Nephron (organoid): Measurements from ENCODE around the gene GOLPH3.
"Not testable (repeated sequence)": the region's sequence is repeated elsewhere in the genome, so short reads cannot be mapped to it uniquely, and the experiment has no call there.

Experiments
- H3K27ac Mint-ChIP-seq, 3 experiments: 2 replicates each; pipeline ENCODE4 v1.8.0; 2020; ENCODE audit warnings: mixed read lengths in 3 of 3, mild to moderate bottlenecking in 2 of 3, moderate library complexity in 1 of 3
- H3K27me3 Mint-ChIP-seq: 2 replicates; pipeline ENCODE4 v1.8.0; 2021; ENCODE audit warnings: low read depth, mild to moderate bottlenecking, moderate library complexity, mixed read lengths
- H3K36me3 Mint-ChIP-seq: 2 replicates; pipeline ENCODE4 v1.8.0; 2020; ENCODE audit warnings: low read depth, mixed read lengths
- H3K4me1 Mint-ChIP-seq: 2 replicates; pipeline ENCODE4 v1.8.0; 2020; ENCODE audit warnings: mixed read lengths
- H3K4me3 Mint-ChIP-seq, 3 experiments: 2 replicates each; pipeline ENCODE4 v1.8.0; 2020; ENCODE audit warnings: mild to moderate bottlenecking in 3 of 3, mixed read lengths in 3 of 3, moderate library complexity in 2 of 3
- H3K9me3 Mint-ChIP-seq: 2 replicates; pipeline ENCODE4 v1.8.0; 2020; ENCODE audit warnings: mixed read lengths
- CTCF ChIP-seq, 3 experiments: fragments of 200-600 bp; sonication (generic); IDR thresholded peaks; one replicate each; pipeline ENCODE4 v1.5.0; 2021; ENCODE audit warnings: antibody characterized with exemption in 3 of 3; ENCODE audit not compliant: unreplicated experiment in 3 of 3

GOLPH3 gene

GRCh38 chr5:32173267-32174010 is 680 bp downstream of the GOLPH3 start:
- no peaks in the 10 kb centered on the region for H3K9me3 Mint-ChIP-seq
- H3K4me3 Mint-ChIP-seq, result peak overlapping the region; percentile 100
- TF ChIP-seq CTCF (IDR thresholded peaks at IDR 0.05; ENCODE audit: unreplicated experiment in 3 of 3), result no peak
- H3K27me3 Mint-ChIP-seq, result no peaks in the 10 kb centered on the region
- peak overlapping the region; percentile 100 for H3K27ac Mint-ChIP-seq
- peaks cover 34% of the 10 kb centered on the region for H3K36me3 Mint-ChIP-seq
- H3K4me1 Mint-ChIP-seq, result peaks cover 49% of the 10 kb centered on the region

- no peak for TF ChIP-seq CTCF (IDR thresholded peaks at IDR 0.05; ENCODE audit: unreplicated experiment in 3 of 3)
- Mint-ChIP-seq H3K36me3 (peaks cover 39% of the 10 kb centered on the region), H3K4me3 (peak overlapping the region; percentile 100), H3K4me1 (peaks cover 52% of the 10 kb centered on the region), H3K9me3 (no peaks in the 10 kb centered on the region), H3K27me3 (no peaks in the 10 kb centered on the region), H3K27ac (peak overlapping the region; percentile 100)
These were observed 1.2 kb downstream of the GOLPH3 start for GRCh38 chr5:32172923-32173266.

DNA sequence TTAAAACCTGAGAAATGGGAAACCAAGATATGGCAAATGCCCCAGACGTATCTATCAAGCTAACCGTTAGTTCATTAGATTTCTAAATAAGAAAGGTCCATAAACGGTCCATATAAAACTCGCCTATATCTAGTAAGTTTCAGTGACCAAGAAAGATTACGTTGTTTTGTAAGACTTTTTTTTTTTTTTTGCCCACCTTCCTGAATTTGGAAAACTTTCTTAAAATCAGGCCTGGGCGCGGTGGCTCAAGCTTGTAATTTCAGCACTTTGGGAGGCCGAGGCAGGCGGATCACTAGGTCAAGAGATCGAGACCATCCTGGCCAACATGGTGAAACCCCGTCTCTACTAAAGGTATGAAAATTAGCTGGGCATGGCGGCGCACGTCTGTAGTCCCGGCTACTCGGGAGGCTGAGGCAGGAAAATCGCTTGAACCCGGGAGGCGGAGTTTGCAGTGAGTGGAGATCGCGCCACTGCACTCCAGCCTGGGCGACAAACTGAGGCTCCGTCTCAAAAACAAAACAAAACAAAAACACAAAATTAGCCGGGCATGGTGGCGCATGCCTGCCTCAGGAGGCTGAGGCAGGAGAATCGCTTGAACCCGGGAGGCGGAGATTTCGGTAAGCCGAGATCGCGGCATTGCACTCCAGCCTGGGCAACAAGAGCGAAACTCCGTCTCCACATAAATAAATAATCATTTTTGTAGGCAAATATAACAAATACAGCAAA is 1.8 kb downstream of the GOLPH3 start:
- not testable (repeated sequence) for H3K27me3 Mint-ChIP-seq, H3K9me3 Mint-ChIP-seq
- H3K4me3 Mint-ChIP-seq, result peak overlapping the region; percentile 100
- H3K27ac Mint-ChIP-seq, result peak overlapping the region; percentile 100
- peaks cover 47% of the 10 kb centered on the region for H3K4me1 Mint-ChIP-seq
- peaks cover 42% of the 10 kb centered on the region for H3K36me3 Mint-ChIP-seq

DNA sequence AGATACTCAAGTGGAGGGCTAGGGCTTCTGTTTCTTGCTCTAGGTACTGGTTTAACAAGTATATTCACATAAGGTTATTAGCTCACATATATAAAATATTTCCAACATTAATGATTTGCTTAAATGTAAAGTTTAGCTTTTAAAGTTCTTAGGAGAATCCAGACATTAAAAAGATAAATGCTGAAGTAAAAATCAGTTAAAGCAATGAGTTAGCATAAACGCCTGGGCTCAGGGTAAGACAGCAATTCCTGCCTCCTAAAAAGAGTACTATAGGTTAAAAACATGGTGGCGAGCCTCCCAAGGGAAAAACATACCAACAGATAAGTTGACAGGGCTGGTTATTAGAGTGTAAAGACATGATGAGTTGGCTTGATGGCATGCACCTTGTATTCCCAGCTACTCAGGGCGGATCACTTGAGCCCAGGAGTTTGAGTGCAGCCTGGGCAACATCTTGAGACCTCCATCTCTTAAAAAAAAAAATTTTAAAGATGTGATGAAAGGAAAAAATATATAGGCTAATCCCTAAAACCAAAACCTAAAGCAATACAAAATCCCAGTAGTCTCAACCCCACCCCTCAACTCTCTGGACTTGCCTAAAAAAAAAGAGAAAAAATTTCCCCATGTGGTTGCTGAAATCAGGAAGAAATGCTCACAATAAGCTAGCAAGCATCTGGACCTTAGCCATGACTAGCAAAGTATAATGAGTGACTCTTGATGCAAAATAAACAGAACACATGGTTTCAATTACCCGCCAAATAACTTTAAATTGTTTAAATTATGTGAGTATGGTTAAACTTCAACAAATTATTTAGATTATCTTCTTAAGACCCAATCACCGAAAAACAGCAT is 3.6 kb downstream of the GOLPH3 start:
- Mint-ChIP-seq H3K4me3 (peak overlapping the region; percentile 67 to 83 (median 75)), H3K36me3 (peaks cover 57% of the 10 kb centered on the region), H3K9me3 (no peaks in the 10 kb centered on the region), H3K27ac (peak overlapping the region; percentile 29 to 35 (median 34)), H3K4me1 (peaks cover 41% of the 10 kb centered on the region), H3K27me3 (no peaks in the 10 kb centered on the region)
- TF ChIP-seq CTCF (IDR thresholded peaks at IDR 0.05; ENCODE audit: unreplicated experiment in 3 of 3), result no peak

GRCh38 chr5:32168460-32169033 is 5.6 kb downstream of the GOLPH3 start:
- H3K9me3 Mint-ChIP-seq, result no peaks in the 10 kb centered on the region
- TF ChIP-seq CTCF (IDR thresholded peaks at IDR 0.05; ENCODE audit: unreplicated experiment in 3 of 3), result no peak
- peaks cover 36% of the 10 kb centered on the region for H3K4me1 Mint-ChIP-seq

DNA sequence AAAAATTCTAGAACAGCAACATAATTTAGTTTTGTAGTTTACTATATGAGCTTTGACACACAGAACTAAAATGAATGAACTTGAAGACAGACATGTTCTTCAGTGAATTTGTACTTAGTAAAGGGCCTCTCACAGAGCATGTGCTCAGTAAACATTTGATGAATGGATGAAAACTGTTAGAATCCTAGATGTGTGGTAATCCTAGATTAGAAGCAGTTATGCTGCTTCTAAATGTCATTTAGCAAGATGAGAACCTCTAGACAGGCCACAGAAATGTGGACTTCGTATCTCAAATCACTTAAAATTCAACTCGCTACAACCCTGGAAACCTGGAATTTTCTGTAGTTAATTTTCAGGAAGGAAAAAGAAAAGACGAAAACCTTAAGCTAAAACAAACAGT is 8.5 kb downstream of the GOLPH3 start:
- Mint-ChIP-seq H3K27me3 (no peaks in the 10 kb centered on the region), H3K36me3 (peaks cover 59% of the 10 kb centered on the region), H3K4me3 (no peak overlapping the region), H3K4me1 (peaks cover 25% of the 10 kb centered on the region), H3K9me3 (no peaks in the 10 kb centered on the region), H3K27ac (peak overlapping the region in 1 of 3 experiments; percentile 80)
- no peak for TF ChIP-seq CTCF (IDR thresholded peaks at IDR 0.05; ENCODE audit: unreplicated experiment in 3 of 3)

More at GRCh38 chr5:32168460-32169033, 5.6 kb downstream of the GOLPH3 start:
- Mint-ChIP-seq H3K4me3 (peak overlapping the region in 2 of 3 experiments; percentile 21 to 33), H3K36me3 (peaks cover 64% of the 10 kb centered on the region), H3K27me3 (no peaks in the 10 kb centered on the region), H3K27ac (peak overlapping the region in 2 of 3 experiments; percentile 29 to 31)
